IPS DF 6.9 (cell line): Measurements from ENCODE around the gene SLC8A3.
A peak's percentile ranks its signal among the peaks of the same experiment; 100 is the strongest.

Experiments
- DNase-seq: peaks from one replicate; pipeline ENCODE4 v3.0.0-alpha.2; 2013; ENCODE audit warnings: low read depth, low spot score
- H3K27ac ChIP-seq: one replicate; pipeline ENCODE4 v1.5.1; 2013; ENCODE audit warnings: low read length, control low read depth
- H3K27me3 ChIP-seq: 2 replicates; pipeline ENCODE4 v1.6.1; 2013; ENCODE audit warnings: mild to moderate bottlenecking, low read length; ENCODE audit not compliant: control insufficient read depth, insufficient read depth
- H3K36me3 ChIP-seq: 2 replicates; pipeline ENCODE4 v1.6.1; 2013; ENCODE audit warnings: low read length; ENCODE audit not compliant: control insufficient read depth, insufficient read depth
- H3K4me1 ChIP-seq: 2 replicates; pipeline ENCODE4 v1.6.1; 2013; ENCODE audit warnings: low read length; ENCODE audit not compliant: control insufficient read depth, insufficient read depth
- H3K4me3 ChIP-seq: 2 replicates; pipeline ENCODE4 v1.5.1; 2013; ENCODE audit warnings: mild to moderate bottlenecking, low read length
- H3K9me3 ChIP-seq: 2 replicates; pipeline ENCODE4 v1.6.1; 2013; ENCODE audit warnings: low read length, inconsistent platforms; ENCODE audit not compliant: control insufficient read depth, insufficient read depth
- WGBS: extraction: QIAGEN DNeasy Blood & Tissue Kit; methylation state at CpG from one replicate; pipeline ENCODE4 v1.1.7; 2013; ENCODE audit warnings: mixed read lengths, missing lambda C conversion rate; ENCODE audit not compliant: insufficient read length, insufficient coverage; 5-methylcytosine and 5-hydroxymethylcytosine counted together

SLC8A3 gene

GRCh38 chr14:70097576-70098249, 91.0 kb downstream of the SLC8A3 start:
- no peak for DNase-seq
- H3K4me3 ChIP-seq, result no peak overlapping the region
- H3K27ac ChIP-seq, result no peak overlapping the region
- H3K9me3 ChIP-seq, result no peaks in the 10 kb centered on the region
- H3K36me3 ChIP-seq, result no peaks in the 10 kb centered on the region
- H3K4me1 ChIP-seq, result peaks cover 5% of the 10 kb centered on the region; the same call in 1 of the 2 replicates
- H3K27me3 ChIP-seq, result no peaks in the 10 kb centered on the region
- no CpG with 5 or more reads among the region's 1 CpG for WGBS

- WGBS, result no CpG with 5 or more reads among the region's 4 CpGs
- Histone ChIP-seq H3K27me3 (no peaks in the 10 kb centered on the region), H3K4me1 (peaks cover 5% of the 10 kb centered on the region; the same call in 1 of the 2 replicates), H3K27ac (no peak overlapping the region), H3K4me3 (no peak overlapping the region), H3K9me3 (no peaks in the 10 kb centered on the region), H3K36me3 (no peaks in the 10 kb centered on the region)
- DNase-seq, result no peak
These were observed 91.9 kb downstream of the SLC8A3 start for GRCh38 chr14:70096866-70097265.

- Histone ChIP-seq H3K36me3 (no peaks in the 10 kb centered on the region), H3K9me3 (no peaks in the 10 kb centered on the region), H3K4me1 (peaks cover 5% of the 10 kb centered on the region; the same call in 1 of the 2 replicates), H3K4me3 (no peak overlapping the region), H3K27me3 (no peaks in the 10 kb centered on the region), H3K27ac (no peak overlapping the region)
- no CpG with 5 or more reads among the region's 1 CpG for WGBS
- DNase-seq, result no peak
These were observed 94.1 kb downstream of the SLC8A3 start for GRCh38 chr14:70094631-70095030.

- Histone ChIP-seq H3K4me1 (peaks cover 5% of the 10 kb centered on the region; the same call in 1 of the 2 replicates), H3K4me3 (no peak overlapping the region), H3K9me3 (no peaks in the 10 kb centered on the region), H3K27ac (no peak overlapping the region), H3K27me3 (no peaks in the 10 kb centered on the region), H3K36me3 (no peaks in the 10 kb centered on the region)
- no peak for DNase-seq
- 100% methylated on average over 2 of the region's 3 CpGs for WGBS
These were observed 94.6 kb downstream of the SLC8A3 start for GRCh38 chr14:70094106-70094505.

- Histone ChIP-seq H3K4me1 (peaks cover 5% of the 10 kb centered on the region; the same call in 1 of the 2 replicates), H3K27me3 (no peaks in the 10 kb centered on the region), H3K27ac (no peak overlapping the region), H3K9me3 (no peaks in the 10 kb centered on the region), H3K4me3 (no peak overlapping the region), H3K36me3 (no peaks in the 10 kb centered on the region)
- DNase-seq, result no peak
- WGBS, result no CpG with 5 or more reads among the region's 2 CpGs
These were observed 95.6 kb downstream of the SLC8A3 start for GRCh38 chr14:70093156-70093555.

GRCh38 chr14:70087380-70087697, 101.4 kb downstream of the SLC8A3 start:
- no peak overlapping the region for H3K4me3 ChIP-seq

GRCh38 chr14:70086685-70087379, 101.9 kb downstream of the SLC8A3 start:
- Histone ChIP-seq H3K27me3 (no peaks in the 10 kb centered on the region), H3K4me1 (no peaks in the 10 kb centered on the region), H3K4me3 (no peak overlapping the region), H3K9me3 (no peaks in the 10 kb centered on the region), H3K36me3 (no peaks in the 10 kb centered on the region), H3K27ac (no peak overlapping the region)
- WGBS, result no CpG with 5 or more reads among the region's 5 CpGs
- peak; percentile 11 for DNase-seq

More at GRCh38 chr14:70087380-70087697, 101.4 kb downstream of the SLC8A3 start:
- Histone ChIP-seq H3K27me3 (no peaks in the 10 kb centered on the region), H3K27ac (no peak overlapping the region), H3K36me3 (no peaks in the 10 kb centered on the region), H3K9me3 (no peaks in the 10 kb centered on the region), H3K4me1 (no peaks in the 10 kb centered on the region)
- no CpG with 5 or more reads among the region's 2 CpGs for WGBS
- no peak for DNase-seq

GRCh38 chr14:70084226-70084625, 104.5 kb downstream of the SLC8A3 start:
- no peaks in the 10 kb centered on the region for H3K4me1 ChIP-seq
- no peak overlapping the region for H3K27ac ChIP-seq
- H3K4me3 ChIP-seq, result no peak overlapping the region
- H3K36me3 ChIP-seq, result no peaks in the 10 kb centered on the region
- no peak for DNase-seq
- H3K9me3 ChIP-seq, result no peaks in the 10 kb centered on the region
- no peaks in the 10 kb centered on the region for H3K27me3 ChIP-seq
- no CpG with 5 or more reads among the region's 2 CpGs for WGBS

- no peak for DNase-seq
- WGBS, result no CpG with 5 or more reads among the region's 2 CpGs
- H3K4me1 ChIP-seq, result no peaks in the 10 kb centered on the region
- H3K36me3 ChIP-seq, result no peaks in the 10 kb centered on the region
- no peaks in the 10 kb centered on the region for H3K9me3 ChIP-seq
- H3K27ac ChIP-seq, result no peak overlapping the region
- no peak overlapping the region for H3K4me3 ChIP-seq
- no peaks in the 10 kb centered on the region for H3K27me3 ChIP-seq
These were observed 106.4 kb downstream of the SLC8A3 start for GRCh38 chr14:70082394-70082793.

GRCh38 chr14:70080076-70080475, 108.7 kb downstream of the SLC8A3 start:
- H3K4me3 ChIP-seq, result no peak overlapping the region
- no CpG with 5 or more reads among the region's 6 CpGs for WGBS
- no peak for DNase-seq
- no peaks in the 10 kb centered on the region for H3K27me3 ChIP-seq
- H3K27ac ChIP-seq, result no peak overlapping the region
- no peaks in the 10 kb centered on the region for H3K36me3 ChIP-seq
- H3K4me1 ChIP-seq, result no peaks in the 10 kb centered on the region
- no peaks in the 10 kb centered on the region for H3K9me3 ChIP-seq

GRCh38 chr14:70078329-70078728, 110.4 kb downstream of the SLC8A3 start:
- Histone ChIP-seq H3K4me3 (no peak overlapping the region), H3K27ac (no peak overlapping the region), H3K4me1 (no peaks in the 10 kb centered on the region), H3K36me3 (no peaks in the 10 kb centered on the region), H3K9me3 (no peaks in the 10 kb centered on the region), H3K27me3 (no peaks in the 10 kb centered on the region)
- DNase-seq, result no peak
